ENCODE data around the gene PSMD6.

PSMD6 gene

DNA sequence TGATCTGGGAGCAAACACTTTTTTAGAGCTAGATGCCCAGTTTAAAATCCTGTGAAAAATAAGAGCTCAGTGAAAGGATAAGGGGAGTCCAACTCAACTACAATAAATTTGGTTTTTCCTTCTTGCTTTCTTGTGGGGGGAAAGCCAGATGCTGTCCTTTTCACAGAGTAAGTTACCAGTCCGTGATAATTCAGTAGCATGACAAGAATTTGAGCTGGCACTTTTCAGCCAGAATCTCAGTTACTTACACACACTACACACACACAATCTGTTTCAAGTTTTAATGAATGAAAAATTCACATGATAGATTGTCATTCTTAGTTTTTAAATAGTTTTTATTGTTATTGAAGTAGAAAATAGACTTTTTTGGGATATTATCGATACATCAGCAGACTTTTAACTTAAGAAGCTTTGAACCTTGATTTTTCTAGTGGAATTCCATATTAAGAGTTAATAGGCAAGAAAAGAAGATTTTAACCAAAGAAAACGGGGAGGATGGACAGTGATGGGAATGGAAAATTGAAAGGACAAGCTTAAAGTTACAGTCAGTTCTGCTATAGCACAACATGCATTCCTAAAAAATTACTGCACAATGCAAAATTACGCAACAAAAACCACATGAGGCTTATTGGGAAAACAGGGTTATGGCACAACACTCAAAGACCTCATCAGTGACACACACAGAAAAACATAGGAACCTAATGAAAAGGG, 47.0 kb downstream of the PSMD6 start:
- no peak for FAIRE-seq

DNA sequence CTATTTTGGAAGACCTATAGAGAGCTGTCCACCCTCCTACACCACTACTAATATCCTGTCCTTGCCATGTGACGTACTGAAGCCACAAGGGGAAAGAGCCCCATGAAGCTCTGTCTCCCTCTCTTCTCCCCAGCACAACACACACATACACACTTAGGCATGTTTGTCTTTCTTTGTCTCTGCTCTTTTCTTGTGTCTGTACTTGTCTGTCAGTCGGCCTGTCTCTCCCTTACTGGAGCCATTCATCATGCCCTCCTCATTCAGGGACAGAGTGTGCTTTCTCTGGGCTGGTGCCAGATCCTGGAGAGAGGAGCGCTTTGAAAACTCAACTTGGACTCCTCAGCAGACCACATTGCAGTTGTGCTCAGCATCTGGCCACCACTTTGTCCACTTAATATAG, 47.6 kb downstream of the PSMD6 start:
- no peak for FAIRE-seq

DNA sequence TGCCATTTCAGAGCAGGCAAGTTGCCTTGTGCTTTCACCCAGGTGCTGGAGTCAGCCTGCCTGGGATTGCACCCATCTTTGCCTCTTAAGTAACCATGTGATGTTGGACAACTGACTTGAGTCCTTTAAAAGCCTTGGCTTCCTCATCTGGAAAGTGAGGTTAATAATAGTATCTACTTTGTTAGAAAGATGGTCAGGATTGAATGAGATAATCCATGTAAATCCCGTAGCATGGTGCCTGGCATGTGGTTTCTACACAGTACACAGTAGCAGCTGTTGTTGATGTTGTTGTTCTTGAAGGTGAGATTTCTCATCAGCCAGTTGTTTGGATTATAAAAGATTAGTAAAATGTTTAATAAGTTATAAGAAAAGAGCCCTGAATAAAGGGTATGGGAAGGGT, 48.8 kb downstream of the PSMD6 start:
- FAIRE-seq = no peak

DNA sequence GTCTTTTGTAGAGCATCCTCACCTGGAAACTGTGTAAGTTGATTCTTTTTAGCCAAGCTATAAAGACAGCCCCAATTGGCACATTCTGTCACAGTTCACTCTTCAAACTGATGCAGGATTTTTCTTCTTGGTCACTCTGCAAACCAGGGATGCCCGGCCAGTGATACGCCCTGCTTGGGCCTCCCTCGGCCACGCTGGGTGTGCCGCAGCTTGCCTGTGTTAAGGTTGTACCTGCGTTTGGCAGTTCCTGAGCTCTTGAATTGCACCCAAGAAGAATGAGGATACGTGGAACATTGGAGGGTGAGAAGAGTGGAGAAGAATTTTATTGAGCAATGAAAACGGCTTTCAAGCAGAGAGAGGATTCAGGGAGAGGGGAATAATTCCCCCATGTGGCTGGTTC, 49.9 kb downstream of the PSMD6 start:
- FAIRE-seq = no peak

DNA sequence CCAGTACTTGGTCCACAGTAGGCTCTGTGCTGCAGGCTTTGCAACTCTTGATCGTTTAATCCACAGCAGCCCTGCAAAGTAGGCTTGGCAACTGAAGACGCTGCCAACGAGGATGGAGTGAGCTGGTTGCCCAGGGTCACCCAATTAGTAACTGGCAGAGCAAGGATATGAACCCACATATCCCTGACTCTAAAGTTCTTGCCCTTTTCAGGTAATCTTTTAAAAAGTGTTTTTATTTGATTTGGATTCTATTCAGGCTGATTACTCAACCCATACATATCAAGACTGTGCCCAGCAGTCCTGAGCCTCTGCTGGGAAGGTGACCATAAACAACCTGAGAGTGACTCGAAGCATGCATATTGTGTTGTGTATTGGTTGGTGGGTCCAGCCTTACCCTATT, 50.3 kb downstream of the PSMD6 start:
- no peak for FAIRE-seq

DNA sequence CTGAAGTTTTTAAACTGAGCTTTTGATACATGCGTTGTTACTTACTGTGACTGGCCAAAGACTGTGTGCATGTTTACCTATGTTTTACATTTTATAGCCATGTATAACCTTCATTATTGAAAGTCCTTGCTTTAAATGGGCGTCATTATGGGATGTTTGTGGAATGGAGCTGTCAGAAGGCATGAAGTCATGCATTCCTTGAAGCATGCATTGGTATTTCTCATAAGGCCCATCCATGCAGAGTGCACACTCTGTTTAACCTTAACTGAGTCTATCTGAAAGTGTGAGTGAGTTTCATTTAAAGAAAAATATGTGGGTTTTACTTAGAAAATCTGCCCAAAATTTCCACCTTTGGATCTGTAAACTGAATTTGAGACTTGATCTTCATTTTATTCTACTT, 51.1 kb downstream of the PSMD6 start:
- FAIRE-seq = no peak

DNA sequence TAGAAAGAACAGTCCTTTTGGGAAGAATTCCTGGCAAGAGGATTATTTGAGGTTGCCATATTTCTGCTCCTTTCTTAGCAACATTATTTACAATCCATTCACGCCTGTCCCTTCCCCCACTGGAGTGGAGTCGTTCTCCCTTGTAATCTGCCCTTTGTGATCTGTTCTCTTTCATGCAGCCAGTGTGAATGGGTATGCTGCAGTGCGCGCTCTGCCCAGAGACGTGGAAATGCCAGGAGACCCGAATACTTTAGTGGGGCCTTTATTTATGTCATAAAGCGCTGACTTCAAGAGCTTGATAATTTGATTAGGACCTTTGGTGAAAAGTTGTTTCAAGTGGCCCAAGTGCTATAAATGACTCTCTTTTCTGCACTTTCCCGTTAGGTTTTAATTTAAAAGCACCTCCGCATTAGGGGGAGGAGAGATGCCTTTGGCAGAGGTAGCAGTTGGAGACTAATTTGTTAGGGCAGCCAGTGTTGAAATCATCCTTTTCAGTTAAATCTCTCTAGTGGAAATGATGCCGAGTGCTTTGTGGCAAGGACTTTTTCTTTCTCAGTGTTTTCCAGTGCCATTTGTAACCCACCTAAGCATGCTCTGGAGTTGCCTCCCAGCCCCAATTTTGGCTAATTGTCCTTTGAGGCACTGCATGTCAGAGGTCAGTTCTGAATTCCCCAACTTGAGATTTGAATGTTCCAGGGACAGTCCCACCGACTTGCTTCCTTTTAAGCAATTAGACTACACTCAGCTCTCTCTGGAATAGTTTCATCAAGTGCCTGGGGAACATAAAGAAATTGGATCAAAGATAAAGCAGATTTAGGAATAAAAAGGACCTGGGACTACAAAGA, 52.4 kb downstream of the PSMD6 start:
- FAIRE-seq = no peak

DNA sequence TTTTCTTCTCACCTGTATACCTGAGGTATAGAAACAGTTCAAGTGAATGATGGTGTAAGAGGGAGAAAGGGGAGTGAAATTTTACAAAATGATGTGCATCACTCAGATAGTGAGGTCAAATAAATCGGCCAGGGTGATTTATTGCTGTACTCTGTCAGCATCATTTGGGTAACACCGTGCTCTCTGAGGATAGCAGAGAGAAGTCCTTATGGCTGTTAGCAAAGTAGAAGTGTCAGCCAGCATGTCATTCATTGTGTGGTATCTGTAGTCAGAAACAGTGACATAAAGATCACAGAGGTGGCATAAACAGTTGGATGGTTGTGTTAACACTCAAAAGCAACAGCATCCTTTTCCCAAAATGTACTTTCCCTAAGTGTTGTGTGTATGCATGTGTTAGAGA, 53.4 kb downstream of the PSMD6 start:
- FAIRE-seq = no peak

DNA sequence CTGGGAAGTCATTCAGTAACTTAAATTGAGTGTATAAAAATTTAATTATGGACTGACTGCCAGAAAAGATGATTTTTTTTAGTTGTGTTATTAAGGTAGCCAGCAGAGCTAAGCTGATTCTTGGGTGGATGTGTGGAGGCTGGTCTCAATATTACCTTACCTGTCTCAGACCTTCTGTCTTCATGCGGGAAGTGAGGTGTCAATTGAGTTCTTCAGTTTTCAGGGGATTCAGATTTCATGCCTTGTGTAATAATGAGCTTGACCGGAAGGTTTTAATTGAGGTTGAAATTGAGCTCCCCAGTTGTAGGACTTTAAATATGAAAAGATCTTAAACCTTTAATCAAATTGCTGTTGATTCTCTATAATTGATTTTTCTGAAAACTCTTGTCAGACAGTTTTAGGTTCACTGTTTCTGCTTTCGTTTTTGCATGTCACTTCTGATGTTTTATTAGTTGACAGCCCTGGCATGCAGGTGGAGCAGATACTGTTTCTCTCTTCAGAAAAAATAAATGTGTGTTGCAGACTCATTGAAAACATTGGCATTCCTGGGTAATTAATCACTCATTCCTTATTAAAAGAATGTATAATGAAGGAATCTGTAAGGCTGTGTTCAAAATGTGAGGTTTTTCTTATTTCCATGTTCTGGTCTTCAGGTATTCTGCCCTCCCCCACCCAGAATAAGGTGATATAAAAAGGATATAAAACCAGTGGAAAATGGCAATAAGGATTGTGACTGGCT, 54.5 kb downstream of the PSMD6 start:
- FAIRE-seq = no peak

DNA sequence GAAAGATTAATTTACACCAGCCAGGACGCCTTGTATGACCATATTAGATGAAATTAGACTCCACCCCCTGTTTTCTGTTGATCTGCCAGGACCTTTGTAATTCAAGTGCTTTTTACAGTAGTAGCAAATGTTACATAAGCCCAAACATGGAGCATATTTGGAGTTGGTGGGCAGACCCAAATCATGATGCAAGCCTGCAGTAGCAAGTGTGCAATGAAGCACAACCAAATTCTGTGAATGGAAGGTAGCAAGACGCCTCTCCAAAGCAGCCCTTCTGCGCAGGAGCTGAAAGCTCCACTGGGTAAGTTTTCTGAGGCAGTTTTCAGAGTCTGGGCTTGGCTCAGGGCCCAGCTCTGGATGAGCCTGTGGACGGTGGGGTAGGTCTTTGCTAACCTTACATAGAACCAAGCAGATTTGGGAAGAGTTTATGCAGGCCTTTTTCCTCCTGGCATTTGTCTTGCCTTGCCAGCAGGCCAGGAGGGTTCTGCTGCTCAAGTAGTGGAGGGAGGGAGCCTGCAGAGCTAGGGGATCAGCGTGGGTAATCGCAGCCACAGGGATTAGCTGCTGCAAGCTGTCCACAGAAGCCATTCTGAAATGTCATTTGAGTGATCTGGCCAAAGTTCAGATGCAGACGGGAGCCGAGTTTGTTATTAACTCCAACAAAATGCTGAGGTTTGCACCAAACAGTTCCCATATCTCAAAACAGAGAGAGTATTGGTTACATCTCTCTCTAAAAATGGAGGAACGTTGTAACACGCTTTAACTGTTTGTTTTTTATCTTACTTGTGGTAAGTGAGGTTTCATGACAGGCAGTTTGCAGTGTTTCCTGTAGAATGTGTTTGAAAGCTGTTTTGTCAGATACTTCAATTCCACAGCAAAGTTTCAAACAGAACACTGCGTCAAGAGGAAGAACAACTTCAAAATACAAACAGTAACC, 55.4 kb downstream of the PSMD6 start:
- no peak for FAIRE-seq

DNA sequence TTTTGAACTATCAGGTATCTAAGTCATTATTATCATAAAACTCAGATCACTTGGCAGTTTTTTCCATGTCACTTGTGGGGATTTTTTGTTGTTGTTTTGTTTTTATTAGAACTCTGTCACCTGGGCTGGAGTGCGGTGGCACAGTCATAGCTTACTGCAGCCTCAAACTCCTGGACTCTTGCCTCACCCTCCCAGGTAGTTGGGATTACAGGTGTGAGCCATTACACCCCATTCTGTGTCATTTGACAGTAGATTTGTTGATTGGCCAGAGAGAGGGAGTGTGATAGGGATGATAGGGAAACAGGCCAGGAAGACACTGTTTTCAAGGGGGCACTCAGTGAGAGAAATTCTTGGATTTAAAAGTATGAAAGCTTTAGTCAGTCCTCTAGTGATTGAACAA, 56.4 kb downstream of the PSMD6 start:
- FAIRE-seq = no peak

DNA sequence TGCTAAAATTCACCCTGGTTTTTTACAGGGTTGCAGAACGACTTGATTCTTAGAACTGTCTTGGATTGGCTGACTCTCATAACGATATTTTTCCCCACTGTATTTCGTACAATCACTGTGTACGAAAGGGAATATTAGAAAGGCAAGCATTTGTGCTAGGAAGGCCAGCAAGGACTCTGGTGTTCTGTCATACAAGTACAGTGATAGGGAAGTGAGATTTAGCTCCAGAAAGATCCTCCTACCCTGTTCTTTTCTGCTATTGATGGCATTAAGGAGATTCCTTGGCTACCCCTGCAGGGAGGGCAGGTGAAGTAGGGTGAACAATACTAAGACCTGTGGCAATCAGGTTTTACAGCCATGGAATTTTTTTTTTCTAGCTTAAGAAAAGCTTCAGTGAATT, 57.3 kb downstream of the PSMD6 start:
- no peak for FAIRE-seq

DNA sequence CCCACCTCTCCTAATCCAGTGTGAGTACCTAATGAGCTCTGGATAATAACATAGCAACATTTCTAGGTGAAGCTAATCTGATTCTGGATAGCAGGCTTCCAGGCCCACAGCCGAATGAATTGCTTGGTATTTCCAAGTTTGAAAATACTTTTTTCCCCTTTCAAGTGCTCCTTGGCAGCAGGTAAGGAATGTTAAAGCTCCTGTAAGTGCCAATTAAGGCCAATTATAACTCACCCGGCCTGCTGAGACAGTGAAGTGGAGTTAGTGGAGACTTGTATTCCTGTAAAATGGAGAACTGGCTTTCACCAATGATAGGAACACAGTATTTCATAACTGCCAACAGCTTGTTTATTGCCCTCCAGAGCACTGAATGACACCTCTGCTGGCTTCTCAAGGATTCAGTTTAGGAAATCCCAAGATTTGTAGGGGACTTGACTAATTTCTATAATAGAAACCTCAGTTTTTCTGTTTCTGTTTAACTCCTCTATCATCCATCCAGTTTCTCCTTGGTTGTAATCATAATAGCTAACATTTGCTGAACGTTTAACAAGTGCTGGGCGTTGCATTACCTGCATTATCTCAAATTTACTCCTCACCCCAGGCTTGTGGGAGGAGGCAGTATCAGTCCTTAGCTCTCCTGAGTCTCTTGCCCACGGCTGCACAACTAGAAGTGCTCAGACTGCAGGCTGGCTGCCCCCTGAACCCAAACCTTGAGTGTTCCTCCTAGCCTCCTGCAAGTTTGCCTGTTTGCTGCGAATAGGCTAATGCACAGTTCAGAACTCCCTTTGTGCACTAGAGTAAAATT, 58.4 kb downstream of the PSMD6 start:
- FAIRE-seq = no peak

DNA sequence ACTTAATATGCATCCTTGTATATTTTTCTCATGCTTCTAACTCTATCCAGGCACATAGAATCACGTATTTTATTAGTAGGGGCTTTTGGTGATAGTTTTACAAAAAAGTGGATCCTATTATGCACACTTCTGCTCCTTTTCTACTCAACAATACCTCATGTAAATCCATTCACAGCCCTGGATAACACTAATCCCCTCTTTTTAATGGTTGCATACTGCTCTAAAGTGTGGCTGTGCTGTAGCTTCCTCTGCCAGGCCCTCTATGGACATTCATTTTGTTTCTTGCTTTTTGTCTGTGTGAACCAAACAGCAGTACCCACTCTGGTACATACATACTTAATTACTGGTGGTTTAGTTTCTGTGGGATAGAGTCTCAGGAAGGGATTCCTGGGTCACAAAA, 59.8 kb downstream of the PSMD6 start:
- no peak for FAIRE-seq

DNA sequence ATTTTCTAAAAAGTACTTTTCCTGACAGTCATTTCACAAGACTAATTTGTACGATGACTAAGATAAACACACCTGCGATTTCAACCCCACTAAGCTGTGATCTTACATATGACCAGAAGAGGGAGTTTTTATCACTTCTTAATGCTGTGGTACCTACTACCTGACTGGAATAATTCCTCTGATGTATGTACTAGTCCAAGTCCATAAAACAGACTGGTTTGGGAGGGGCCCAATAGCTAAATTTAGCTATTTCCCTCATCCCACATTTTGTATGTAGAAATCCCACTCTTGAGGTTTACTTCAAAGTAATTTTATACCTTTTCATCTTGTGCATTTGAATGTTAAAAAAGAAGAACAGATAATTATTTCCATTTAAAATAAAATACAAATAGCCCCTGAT, 61.4 kb downstream of the PSMD6 start:
- FAIRE-seq = peak; percentile 37

Measured in endometrium (tissue), 2 donors.